ENCODE results near the gene SH3BGRL2. TPM values are rescaled to one million over a fixed set of nuclear protein-coding genes. Genes with fewer than 3 reads are reported as not detected.

Gene SH3BGRL2
- total RNA-seq, 3 donors from 2014 or later, result 63.2 to 158 (median 127) TPM

DNA sequence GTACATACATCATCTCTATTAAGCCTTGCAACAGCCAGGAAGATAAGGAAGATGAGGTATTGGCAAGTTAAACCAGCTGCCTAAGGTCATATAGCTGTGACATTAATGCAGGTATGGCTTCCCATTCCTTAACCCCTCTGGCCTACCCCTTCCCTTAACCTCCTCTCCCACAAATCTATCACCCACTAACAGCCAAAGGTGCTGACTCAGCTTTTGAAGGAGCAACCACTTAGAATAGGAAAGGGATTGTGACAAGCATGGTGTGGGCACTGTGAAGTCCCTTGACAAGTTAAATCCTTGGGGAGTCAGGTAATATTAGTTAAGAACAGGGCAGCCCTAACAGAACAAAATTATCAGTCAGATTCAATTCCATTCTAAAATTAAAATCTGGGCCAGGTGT, 5.4 kb upstream of the SH3BGRL2 start:
- peaks cover 4% of the 10 kb centered on the region for H3K4me1 ChIP-seq (ENCODE audit: low read depth)
- no peaks in the 10 kb centered on the region for H3K36me3 ChIP-seq (ENCODE audit: low read depth)
- TF ChIP-seq, protein P1, sequence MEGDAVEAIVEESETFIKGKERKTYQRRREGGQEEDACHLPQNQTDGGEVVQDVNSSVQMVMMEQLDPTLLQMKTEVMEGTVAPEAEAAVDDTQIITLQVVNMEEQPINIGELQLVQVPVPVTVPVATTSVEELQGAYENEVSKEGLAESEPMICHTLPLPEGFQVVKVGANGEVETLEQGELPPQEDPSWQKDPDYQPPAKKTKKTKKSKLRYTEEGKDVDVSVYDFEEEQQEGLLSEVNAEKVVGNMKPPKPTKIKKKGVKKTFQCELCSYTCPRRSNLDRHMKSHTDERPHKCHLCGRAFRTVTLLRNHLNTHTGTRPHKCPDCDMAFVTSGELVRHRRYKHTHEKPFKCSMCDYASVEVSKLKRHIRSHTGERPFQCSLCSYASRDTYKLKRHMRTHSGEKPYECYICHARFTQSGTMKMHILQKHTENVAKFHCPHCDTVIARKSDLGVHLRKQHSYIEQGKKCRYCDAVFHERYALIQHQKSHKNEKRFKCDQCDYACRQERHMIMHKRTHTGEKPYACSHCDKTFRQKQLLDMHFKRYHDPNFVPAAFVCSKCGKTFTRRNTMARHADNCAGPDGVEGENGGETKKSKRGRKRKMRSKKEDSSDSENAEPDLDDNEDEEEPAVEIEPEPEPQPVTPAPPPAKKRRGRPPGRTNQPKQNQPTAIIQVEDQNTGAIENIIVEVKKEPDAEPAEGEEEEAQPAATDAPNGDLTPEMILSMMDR (IDR thresholded peaks at IDR 0.05), result no peak
- H3K4me3 ChIP-seq, result no peak overlapping the region
- intact Hi-C loops (cut with DNase I, micrococcal nuclease), result no loop called here
- ATAC-seq, result no peak
- DNase-seq, result no peak
- no peaks in the 10 kb centered on the region for H3K9me3 ChIP-seq

DNA sequence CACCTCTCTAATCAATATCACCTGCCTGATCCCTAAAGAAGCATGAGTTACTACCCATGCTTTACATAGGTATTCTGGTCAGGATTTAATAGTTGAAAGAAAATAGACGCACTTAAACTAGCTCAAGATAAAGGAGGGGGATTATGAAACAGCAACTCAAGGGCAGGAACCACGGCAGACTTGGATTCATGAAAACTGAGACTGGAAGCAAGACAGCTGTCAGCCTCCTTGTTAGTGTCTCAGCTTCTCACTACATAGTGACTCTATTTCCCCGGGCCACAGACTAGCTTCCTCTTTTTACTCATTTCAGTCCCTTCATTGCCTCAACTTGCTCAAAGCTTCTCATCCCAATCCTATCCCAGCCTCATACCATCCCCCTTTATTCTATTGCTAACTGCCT, 4.3 kb upstream of the SH3BGRL2 start:
- H3K9me3 ChIP-seq, result no peaks in the 10 kb centered on the region
- no peak overlapping the region for H3K4me3 ChIP-seq
- ATAC-seq (no peak), DNase-seq (no peak)
- intact Hi-C loops (cut with DNase I, micrococcal nuclease), result no loop called here
- H3K4me1 ChIP-seq (ENCODE audit: low read depth), result peaks cover 4% of the 10 kb centered on the region
- TF ChIP-seq, protein P1 (IDR thresholded peaks at IDR 0.05), result no peak
- H3K36me3 ChIP-seq (ENCODE audit: low read depth), result no peaks in the 10 kb centered on the region

GRCh38 chr6:79627422-79627821, 3.7 kb upstream of the SH3BGRL2 start:
- H3K4me1 ChIP-seq (ENCODE audit: low read depth), result peaks cover 4% of the 10 kb centered on the region
- H3K36me3 ChIP-seq (ENCODE audit: low read depth), result no peaks in the 10 kb centered on the region
- no peaks in the 10 kb centered on the region for H3K9me3 ChIP-seq
- DNase-seq (no peak), ATAC-seq (no peak)
- intact Hi-C loops (cut with DNase I, micrococcal nuclease), result no loop called here
- TF ChIP-seq, protein P1 (IDR thresholded peaks at IDR 0.05), result no peak
- no peak overlapping the region for H3K4me3 ChIP-seq

DNA sequence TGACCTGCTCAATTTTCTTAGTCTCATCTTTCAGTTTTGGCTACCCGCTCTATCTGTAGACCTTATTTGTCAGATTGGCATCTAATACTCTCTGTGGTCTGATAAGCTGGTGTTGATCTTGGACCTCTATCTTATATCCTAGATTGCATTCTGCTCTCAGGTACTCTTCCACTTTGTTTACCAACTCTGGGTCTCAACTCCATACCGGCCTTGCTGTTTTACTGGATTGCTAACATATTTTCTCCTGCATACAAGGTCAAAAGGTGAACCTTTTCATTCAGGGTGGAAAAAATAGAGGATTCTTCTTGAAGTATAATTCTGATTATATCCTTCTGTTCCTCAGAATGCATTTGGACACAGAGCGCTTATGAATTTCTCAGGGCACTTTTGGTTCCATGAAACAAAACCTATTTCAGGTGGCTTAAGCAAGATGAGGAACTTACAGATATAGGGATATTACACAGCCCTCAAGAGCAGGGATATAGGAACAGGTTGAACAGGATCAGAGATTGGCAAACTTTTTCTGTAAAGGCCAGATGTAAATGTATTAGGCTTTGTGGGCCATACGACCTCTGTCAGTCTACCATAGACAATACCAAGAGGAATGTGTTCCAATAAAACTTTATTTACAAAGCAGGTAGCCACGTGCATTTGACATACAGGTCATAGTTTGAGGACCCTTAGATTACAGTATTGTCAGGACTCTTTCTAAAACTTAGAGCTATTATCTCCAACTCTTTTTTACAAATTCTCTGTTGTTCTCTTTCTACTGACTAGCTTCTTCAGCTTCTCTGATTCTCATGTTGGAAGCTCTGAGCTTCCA, 2.5 kb upstream of the SH3BGRL2 start:
- Histone ChIP-seq H3K4me3 (no peak overlapping the region), H3K36me3 (ENCODE audit: low read depth) (no peaks in the 10 kb centered on the region), H3K4me1 (ENCODE audit: low read depth) (peaks cover 4% of the 10 kb centered on the region), H3K9me3 (no peaks in the 10 kb centered on the region)
- ATAC-seq (no peak), DNase-seq (no peak)
- intact Hi-C loops (cut with DNase I, micrococcal nuclease), result no loop called here
- TF ChIP-seq, protein P1 (IDR thresholded peaks at IDR 0.05), result no peak

GRCh38 chr6:79630380-79630882, 698 bp upstream of the SH3BGRL2 start:
- no peak for DNase-seq
- intact Hi-C loops (cut with DNase I, micrococcal nuclease), result no loop called here
- TF ChIP-seq, protein P1 (IDR thresholded peaks at IDR 0.05), result no peak
- H3K36me3 ChIP-seq (ENCODE audit: low read depth), result no peaks in the 10 kb centered on the region
- H3K4me1 ChIP-seq (ENCODE audit: low read depth), result peaks cover 9% of the 10 kb centered on the region
- no peaks in the 10 kb centered on the region for H3K9me3 ChIP-seq
- ATAC-seq, result no peak
- peak overlapping the region; percentile 79 for H3K4me3 ChIP-seq
